GM19468 (cell line): ENCODE results near the gene TAOK3.
"Not testable (repeated sequence)": the region's sequence is repeated elsewhere in the genome, so short reads cannot be mapped to it uniquely, and the experiment has no call there.

Source experiments
- ATAC-seq: cut with Tn5 transposase; IDR thresholded peaks from one replicate; pipeline ENCODE4 v1.9.1; 2021; ENCODE audit warnings: mild to moderate bottlenecking, moderate library complexity, moderate number of reproducible peaks; ENCODE audit not compliant: unreplicated experiment; ENCODE audit errors: extremely low read depth

The TAOK3 gene

GRCh38 chr12:118374126-118374725 is 1.5 kb upstream of the TAOK3 start:
- no peak for ATAC-seq

GRCh38 chr12:118373616-118374015 is 909 bp upstream of the TAOK3 start:
- no peak for ATAC-seq

DNA sequence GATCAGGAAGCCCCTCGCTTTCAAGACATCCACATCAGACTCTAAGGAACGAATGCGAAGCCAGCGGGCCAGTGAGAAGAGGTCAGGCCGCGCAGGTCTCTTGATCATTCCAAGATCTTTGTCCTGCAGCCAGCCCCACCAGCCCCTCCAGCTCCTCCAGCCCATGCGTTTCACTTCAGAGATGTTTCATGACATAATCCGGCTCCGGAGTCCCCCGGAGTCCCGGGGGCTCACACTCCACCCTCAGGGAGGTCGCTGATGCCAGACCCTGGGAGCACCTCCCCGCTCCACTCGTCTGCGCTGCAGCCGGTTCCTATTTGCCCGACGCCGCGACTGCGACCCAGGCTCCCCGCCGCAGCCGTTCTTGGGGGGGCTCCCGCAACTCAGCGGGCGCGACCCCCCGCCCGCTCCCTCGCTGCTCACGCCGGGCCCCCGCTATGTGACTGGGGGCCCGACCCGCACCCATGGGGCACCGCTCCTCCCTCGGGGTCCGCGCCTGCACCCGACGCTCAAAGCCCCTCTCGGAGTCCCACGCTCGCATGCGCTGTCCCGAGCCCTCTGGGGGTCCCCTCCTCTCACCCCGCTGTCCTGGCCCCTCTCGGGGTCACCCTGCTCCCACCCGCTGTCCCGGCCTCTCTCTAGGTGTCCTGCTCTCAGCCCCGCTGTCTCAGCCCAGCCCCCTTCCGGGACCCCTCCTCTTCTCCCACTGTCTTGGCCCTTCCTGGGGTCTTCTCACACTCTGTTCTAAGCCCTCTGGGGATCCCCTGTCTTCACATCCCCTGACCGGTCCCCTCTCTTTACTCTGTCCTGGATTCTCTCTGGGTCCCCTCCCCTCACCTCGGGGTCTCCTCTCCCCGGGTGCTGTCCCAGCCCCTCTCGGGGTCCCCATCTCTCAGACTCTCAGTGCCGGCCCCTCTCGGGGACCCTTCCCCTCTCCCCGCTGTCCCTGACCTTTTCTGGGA is 1.1 kb downstream of the TAOK3 start:
- ATAC-seq: no peak

DNA sequence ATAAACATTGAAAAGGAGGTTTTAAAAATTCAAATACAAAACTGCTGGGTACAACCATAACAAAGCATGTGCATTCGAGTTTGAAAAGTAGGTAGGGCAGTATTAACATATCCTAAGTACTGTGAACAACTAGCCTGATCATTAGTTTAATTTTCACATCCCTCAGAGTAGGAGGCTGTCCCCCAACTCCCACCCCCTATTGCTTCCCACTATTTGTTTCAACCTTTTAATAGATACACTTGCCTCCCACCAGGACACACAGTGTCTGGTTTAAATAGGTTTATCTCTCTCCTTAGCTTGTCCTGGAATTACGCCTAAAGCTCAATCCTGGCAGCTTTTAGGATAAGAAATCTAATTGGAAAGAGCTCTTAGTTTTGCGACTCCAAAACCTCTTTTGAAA is 2.1 kb downstream of the TAOK3 start:
- no peak for ATAC-seq

GRCh38 chr12:118368821-118369220 is 3.9 kb downstream of the TAOK3 start:
- ATAC-seq: no peak

DNA sequence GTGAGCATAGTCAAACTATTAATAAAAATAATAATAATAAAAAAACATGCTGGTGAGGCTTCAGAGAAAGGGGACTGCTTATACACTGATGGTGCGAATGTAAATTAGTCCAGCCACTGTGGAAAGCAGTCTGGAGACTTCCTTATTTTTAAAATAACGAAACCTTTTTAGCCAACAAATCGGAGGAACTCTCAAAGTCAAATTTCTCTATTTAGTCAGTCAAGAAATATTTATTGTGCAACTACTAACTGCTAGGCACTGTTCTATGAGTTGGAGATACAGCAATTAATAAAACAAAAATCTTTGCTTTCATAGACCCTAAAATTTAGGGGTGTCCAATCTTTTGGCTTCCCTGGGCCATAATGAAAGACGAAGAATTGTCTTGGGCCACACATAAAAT is 10.8 kb downstream of the TAOK3 start:
- no peak for ATAC-seq

DNA sequence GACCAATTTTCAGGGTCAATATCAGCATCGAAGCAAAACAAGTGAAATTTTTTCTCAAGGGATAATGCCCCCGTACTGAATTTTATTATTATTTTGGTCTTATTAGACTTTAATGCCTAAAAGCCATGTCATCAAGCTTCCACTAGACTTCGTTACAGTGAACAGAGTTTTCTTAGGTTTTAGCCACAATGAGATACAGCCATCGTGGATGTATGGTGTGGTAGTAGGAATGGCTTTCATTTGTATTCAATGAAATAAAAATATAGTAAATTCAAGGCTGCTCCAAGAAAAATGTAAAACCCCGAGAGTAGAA is 11.7 kb downstream of the TAOK3 start:
- ATAC-seq: no peak

DNA sequence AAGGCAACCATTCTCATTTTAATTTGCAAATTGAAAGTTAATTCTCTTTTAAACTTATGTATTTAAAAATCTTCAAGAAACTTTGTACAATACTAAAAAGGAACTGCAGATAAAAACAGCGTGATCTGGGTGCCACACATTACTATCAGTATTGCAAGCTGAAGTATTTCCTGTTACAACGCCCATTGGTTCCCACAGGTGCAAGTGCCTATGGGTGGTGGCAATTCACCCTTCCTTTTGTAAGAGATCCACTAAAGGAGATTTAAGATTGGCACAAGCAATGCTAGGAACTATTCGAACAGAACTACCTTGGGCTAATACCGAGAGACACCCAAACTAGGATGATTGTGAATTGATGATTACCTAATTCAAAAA is 13.2 kb downstream of the TAOK3 start:
- ATAC-seq: no peak

DNA sequence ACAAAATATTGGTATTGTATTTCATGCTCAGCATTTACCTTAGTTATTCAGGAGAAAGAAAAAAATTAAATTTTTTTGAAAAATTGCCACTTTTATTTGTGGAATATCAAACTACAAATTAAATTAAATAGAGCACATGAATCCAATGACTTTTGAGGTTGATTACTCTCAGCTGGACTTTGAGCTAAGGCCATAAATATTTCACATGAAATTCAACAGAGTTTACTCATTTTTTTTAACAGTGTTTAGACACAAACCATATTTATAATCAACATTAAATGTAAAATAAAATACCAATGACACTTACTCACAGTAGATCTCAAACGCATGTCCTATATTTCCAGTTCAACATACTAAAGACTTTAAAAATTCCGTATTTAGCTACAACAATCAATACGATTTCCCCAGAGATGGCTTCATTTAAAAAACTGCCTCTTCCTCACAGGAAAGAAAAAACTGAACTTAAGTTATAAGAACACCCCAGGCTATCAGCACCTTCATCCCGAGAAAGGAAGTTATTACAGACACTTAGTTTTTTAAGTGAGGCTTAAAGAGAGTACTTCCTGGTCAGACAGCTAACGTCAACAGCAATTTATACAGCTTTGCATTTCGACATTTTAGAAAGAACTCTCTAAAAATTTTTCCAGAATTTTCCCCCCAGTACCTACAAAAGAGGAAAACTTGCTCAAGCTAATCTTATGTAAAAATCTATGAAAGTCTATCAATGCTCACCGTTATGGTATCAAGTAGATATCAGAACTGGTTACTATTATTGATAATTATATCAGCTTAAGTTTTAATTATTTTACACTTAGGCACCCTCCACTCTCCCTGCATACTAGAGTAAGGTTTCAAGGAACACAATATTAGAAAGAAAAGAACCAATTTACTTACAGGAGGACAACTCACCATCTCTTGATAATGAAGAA is 13.8 kb downstream of the TAOK3 start:
- ATAC-seq: no peak

DNA sequence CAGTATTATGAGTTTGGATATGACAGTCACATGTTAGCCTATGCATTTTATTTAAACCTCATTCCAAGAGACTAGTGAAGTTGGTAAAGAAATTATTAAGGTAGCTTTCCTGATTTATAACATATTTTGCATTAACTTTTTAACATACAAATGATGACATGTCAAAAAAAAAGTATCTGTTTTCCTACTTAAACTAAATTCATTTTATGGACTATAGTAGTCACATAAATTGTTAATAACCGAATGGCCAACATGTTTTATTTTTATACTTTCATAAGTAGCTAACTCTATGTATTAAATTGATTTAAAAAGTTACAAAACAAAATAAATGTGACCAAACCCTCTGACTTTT is 14.7 kb downstream of the TAOK3 start:
- ATAC-seq: no peak

DNA sequence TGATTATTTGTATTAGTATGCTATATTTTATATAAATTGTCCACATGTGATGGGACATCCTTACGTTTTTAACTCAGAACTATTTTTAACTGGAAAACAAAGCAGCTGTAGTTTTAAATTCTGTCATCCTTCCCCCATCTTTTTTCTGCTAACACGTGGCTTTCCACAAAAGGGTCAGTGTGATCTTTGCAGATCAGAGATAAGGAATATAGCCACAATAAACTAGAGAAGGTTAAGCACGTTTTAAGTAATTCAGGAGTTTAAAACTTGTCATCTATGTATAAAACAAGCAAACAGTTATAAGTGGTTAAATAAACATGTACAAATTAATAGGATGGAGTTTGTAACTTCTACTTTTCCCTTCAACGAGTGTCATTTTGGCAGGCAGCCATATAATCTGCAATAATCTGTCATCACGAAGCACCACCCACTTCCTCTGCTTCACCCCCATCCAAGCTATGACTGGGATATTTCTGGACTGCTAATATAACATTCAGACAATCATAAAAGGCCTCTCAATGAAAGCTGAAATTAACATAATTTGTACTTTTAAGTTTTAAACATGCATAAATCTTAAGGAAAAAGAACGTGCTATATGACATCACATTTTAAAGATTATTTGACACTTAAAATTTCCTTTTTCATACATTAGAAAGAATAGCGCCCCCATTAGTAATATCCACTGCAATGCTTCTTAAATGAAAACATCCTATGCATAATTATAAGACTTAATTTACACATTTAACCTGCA is 15.3 kb downstream of the TAOK3 start:
- peak; percentile 35 for ATAC-seq

- no peak for ATAC-seq
Measured at GRCh38 chr12:118356809-118357256, 15.9 kb downstream of the TAOK3 start.

- ATAC-seq: no peak
Measured at GRCh38 chr12:118355843-118356242, 16.9 kb downstream of the TAOK3 start.

DNA sequence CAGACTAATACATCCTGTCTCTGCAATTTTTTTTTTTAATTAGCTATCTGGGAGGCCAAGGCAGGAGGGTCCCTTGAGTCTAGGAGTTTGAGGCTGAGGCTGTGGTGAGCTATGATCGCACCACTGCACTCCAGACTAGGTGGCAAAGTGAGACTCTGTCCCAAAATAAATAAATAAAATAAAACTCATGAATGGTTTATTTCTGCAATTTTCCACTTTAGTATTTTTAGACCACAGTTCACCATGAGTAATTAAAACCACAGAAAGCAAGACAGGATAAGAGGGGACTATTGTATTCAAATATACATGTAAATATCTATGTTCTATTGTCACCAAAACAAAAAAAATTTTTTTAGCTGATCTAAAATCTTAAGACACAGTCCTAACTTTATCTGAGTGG is 17.8 kb downstream of the TAOK3 start:
- no peak for ATAC-seq

GRCh38 chr12:118354503-118354902 is 18.2 kb downstream of the TAOK3 start:
- not testable (repeated sequence) for ATAC-seq

DNA sequence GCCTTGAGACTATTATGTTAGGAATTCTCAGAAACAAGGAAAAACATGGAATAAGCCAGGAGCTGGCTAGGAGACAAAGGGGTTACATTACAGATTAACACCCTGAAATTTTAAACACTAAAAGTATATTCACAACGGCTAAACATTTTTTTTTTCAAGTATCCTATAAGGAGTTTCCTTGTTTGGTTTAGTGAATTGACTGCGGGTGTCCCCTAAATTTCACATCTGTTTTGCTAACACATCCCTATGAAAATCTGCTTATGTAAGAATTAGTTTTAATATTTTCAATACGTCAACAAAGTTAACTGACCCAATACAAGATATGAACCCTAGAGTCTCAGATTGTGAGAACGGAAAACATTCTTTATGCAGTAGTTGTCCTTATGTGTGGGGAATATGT is 19.0 kb downstream of the TAOK3 start:
- ATAC-seq: no peak

GRCh38 chr12:118350908-118351559 is 21.7 kb downstream of the TAOK3 start:
- no peak for ATAC-seq

- no peak for ATAC-seq
Measured at GRCh38 chr12:118347916-118348315, 24.8 kb downstream of the TAOK3 start.

DNA sequence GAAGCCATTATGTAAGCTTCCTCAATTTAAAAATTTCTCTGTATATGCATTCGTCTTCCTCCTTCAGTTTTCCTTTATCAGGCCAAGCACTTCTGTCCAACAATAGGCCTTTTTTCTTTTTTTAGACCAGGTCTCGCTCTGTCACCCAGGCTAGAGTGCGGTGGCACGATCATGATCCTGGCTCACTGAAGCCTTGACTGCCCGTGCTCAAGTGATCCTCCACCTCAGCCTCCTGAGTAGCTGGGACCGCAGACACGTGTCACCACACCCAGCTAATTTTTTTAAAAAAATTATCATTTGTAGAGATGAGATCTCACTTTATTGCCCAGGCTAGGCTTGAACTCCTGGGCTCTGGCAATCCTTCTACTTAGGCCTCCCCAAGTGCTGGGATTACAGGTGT is 25.8 kb downstream of the TAOK3 start:
- no peak for ATAC-seq

DNA sequence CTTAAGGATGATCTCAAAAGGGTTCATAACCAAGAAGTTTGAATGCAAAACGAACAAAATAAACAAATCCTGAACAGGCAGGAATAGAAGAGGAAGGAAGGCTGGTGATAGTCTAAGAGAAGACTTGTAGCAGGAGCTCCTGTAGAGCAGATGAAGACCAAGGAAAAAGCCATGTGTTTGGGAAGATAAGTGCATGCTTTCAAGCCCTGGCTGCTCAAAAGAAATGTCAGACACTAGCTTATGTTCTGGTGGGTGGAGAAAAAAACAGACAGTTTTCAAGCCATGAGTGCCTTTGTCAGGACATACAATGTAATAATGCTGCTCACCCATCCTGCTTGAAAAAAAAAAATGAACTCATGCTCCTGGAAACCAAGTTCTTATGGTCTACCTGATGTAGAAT is 27.4 kb downstream of the TAOK3 start:
- no peak for ATAC-seq
